DMS79 treated with DMSO at 0.1 percent for 48 hours (cell line): ENCODE data around the gene CYP2W1.
"Not testable (repeated sequence)": the region's sequence is repeated elsewhere in the genome, so short reads cannot be mapped to it uniquely, and the experiment has no call there.

Experiments used
- DNase-seq: peaks from one replicate; lab custom pipeline; 2025; lab: John Stamatoyannopoulos, UW

Gene CYP2W1

DNA sequence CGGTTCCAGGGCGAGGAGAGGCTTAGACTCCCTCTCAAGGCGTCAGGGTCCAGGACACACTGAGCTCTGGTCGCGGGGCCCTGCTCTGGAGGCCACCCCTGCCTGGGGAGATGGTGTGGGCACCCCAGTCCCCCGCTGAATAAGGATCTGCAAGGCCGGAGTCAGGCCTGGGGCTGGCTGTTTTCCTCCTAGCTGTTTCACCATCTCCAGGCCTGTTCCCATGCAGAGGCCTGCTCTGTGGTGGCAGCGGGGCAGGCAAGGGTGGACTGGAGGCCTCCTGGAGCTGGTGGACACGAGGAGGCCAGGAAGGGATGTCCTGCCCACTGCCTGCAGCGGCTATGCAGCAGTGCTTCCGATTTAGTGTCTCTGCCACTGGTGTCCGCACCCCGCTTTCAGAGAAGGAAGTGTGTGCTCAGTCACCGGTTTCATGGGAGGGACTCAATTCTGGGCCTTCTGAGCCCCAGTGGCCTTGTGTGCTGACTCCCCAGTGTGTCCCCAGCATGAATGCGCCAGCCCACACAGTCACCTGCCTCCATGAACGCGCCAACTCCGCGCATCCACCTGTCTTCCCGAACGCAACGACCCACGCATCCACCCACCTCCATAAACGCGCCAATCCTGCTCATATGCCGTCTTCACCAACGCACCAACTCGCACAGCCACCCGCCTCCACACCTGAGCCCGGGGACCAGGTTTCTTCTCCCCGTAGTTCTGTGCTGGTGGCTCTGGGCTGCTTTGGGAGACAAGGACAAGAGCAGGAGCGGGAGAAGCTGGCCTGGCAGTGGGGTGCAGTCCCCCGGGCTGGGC lies 46.9 kb downstream of the CYP2W1 start:
- no peak for DNase-seq

DNA sequence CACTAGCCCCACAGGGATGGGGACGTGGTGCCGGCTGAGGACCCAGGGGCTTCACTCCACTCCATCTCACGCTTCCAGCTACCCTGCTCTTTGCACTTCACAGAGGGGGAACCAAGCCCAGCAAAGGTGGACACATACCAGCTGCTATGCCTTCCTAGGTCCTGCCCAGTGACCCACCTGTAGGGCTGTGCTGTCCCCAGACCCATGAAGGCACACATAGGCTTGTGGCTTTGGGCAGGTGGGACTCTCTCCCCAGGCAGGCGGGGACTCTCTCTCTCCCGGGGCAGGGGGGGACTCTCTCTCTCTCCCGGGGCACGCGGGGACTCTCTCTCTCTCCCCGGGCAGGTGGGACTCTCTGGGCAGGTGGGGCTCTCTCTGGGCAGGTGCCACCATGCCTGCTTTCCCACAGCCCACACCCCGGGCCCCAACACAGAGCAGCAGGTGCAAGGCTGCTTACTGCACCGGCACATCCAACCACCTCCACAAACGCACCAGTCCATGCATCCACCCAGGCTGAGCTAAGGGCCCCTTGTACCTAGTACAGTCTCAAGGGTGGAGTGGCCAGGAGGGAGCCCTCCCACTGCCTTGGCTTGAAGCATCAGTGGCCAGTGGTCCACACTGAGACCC lies 47.6 kb downstream of the CYP2W1 start:
- DNase-seq = peak; percentile 41

DNA sequence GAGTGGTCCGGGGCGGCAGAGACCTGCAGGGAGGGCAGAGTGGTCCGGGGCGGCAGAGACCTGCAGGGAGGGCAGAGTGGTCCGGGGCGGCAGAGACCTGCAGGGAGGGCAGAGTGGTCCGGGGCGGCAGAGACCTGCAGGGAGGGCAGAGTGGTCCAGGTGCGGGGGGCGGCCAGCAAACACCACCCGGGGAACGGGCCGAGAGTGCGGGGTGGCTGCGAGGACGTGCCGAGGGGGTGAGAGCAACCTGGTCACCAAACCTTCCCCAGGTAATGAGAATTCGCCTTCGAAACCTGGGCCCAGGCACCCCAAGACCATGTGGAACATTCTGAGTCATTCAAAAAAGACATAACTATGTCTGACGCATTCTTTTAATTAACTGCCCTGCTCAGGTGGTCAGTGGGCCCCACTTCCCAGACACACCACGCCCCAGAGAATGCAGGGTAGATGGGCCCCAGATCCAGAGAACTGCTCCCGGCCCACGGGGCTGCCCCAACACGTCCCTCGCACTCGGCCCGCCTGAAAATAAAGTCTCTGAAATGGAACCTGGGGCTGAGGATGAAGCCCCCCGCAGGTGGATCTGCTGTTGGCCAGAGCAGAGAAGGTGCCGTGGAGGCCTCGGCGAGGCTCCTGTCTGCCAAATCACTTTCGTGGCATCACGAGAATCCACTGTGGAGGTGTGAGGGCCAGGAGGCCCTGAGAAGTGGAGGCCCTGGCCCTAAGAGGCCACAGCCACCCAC lies 48.9 kb downstream of the CYP2W1 start:
- DNase-seq = no peak

DNA sequence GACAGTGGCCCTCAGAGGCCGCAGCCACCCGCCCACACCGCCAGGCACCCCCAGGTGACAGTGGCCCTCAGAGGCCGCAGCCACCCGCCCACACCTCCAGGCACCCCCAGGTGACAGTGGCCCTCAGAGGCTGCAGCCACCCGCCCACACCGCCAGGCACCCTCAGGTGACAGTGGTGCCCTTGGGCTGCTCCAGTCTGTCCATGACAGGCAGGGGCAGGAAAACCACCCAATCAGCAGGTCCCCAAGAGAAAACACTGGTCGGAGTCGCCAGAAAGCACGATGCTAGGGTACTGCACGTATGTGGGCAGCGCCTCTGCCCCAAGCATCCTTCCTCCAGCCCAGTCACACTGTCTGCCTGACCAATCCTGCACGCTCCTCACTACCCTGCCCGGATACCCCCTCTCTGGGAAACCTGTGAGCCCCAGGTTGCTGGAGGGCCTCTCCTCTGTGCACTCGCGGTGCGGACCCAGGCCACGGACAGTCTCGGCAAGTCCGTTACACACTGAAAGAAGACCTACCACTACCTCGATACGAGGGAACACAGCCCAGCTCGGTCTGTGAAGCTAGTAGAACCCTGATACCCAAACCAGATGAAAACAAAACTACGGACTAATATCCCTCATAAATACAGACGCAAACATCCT lies 49.7 kb downstream of the CYP2W1 start:
- no peak for DNase-seq

DNA sequence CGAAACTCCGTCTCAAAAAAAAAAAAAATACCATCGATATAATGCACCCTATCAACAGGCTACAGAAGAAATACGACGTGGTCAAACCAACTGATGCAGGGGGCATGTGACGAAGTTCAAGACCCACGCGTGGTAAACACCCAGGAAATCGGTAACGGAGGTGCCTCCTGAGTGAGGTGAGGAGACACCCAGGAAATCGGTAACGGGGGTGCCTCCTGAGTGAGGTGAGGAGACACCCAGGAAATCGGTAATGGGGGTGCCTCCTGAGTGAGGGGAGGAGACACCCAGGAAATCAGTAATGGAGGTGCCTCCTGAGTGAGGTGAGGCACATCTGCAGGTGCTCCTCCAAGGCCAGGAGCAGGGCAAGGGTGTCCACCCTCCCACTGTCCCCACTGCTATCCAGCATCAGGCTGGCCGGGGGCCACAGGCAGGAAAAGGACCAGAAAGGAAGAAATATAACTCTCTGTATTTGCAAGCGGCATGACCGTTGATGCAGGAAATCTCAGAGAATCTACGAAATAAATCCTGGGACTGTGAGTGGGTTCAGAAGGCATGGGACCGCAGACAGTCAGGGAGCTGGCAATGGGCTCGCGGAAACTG lies 50.7 kb downstream of the CYP2W1 start:
- no peak for DNase-seq

DNA sequence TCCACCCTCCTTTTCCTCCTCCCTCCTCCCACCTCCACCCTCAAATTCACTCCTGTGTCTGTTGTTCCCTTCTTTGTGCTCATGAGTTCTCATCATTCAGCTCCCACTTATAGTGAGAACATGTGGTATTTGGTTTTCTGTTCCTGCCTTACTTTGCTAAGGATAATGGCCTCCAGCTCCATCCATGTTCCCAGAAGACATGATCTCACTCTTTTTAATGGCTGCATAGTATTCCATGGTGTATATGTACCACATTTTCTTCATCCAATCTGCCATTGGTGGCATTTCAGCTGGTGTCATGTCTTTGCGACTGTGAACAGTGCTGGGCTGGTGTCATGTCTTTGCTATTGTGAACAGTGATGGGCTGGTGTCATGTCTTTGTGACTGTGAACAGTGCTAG lies 51.8 kb downstream of the CYP2W1 start:
- DNase-seq = not testable (repeated sequence)

DNA sequence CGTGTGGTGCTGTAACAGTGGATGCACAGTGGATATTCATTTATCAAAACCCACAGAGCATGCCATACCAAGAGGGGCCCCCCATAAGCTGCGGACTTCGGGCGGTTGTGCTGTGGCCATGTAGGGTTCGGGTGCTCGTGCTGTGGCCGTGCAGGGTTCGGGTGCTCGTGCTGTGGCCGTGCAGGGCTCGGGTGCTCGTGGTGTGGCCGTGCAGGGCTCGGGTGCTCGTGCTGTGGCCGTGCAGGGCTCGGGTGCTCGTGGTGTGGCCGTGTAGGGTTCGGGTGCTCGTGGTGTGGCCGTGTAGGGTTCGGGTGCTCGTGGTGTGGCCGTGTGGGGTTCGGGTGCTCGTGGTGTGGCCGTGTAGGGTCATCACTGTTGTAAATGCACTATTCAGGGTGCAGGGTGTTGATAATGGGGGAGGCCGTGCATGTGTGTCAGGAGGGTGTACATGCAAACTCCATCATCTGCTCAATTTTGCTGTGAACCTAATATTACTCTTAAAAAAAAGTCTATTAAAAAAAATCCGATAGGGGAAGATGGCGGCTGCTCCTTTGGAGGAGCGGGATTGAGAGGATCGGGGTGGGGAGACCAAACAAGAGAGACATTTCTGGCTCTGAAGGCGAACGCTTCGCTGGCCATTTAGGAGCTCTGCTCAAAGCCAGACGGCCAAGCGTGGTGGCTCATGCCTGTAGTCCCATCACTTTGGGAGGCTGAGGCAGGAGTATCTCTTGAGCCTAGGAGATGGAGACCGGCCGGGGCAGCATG lies 53.4 kb downstream of the CYP2W1 start:
- not testable (repeated sequence) for DNase-seq
